Vagina (tissue), 2 donors: ENCODE results near the gene GPRC5B.

ENCODE experiments used
- CTCF ChIP-seq, 3 experiments: fragments of 450-650 bp in 2 of 3; fragments of 200-600 bp in 1 of 3; sonication (generic) in 1 of 3; IDR thresholded peaks; one replicate each; pipeline ENCODE4 v1.5.1; 2017 to 2019; ENCODE audit warnings: antibody characterized with exemption in 3 of 3, mild to moderate bottlenecking in 2 of 3, moderate library complexity in 2 of 3
- POLR2A ChIP-seq, 2 donors: fragments of 450-650 bp; IDR thresholded peaks; one replicate each; pipeline ENCODE4 v1.6.1; 2017; ENCODE audit warnings: antibody characterized with exemption in 2 of 2, mild to moderate bottlenecking in 2 of 2, moderate library complexity in 2 of 2

GRCh38 chr16:19853742-19854542 is 30.7 kb downstream of the GPRC5B start:
- TF ChIP-seq CTCF (IDR thresholded peaks at IDR 0.05) (no peak), POLR2A (IDR thresholded peaks at IDR 0.05) (no peak)
